HG03520 (cell line): ENCODE results near the gene YARS2.
A peak's percentile ranks its signal among the peaks of the same experiment; 100 is the strongest.

ENCODE experiments used
- ATAC-seq: cut with Tn5 transposase; IDR thresholded peaks from one replicate; pipeline ENCODE4 v1.9.1; 2021; ENCODE audit warnings: mild to moderate bottlenecking, moderate library complexity; ENCODE audit not compliant: unreplicated experiment

Gene YARS2

GRCh38 chr12:32755654-32756475 lies at the start of gene YARS2:
Gene YARS2 (minus strand): TSS chr12:32755897. CDS start chr12:32755874, 23 bp downstream.
- peak; percentile 75 for ATAC-seq

- ATAC-seq: no peak
These were observed 48.6 kb upstream of the YARS2 start for GRCh38 chr12:32804301-32804700.

GRCh38 chr12:32801269-32801980 lies 45.7 kb upstream of the YARS2 start:
- no peak for ATAC-seq

- ATAC-seq: no peak
These were observed 38.6 kb upstream of the YARS2 start for GRCh38 chr12:32794281-32794680.

GRCh38 chr12:32789916-32790315 lies 34.2 kb upstream of the YARS2 start:
- no peak for ATAC-seq

GRCh38 chr12:32789446-32789845 lies 33.7 kb upstream of the YARS2 start:
- no peak for ATAC-seq

- ATAC-seq: no peak
These were observed 32.7 kb upstream of the YARS2 start for GRCh38 chr12:32788405-32788804.

GRCh38 chr12:32785557-32785956 lies 29.9 kb upstream of the YARS2 start:
- ATAC-seq: no peak

- no peak for ATAC-seq
These were observed 27.3 kb upstream of the YARS2 start for GRCh38 chr12:32783029-32783428.

GRCh38 chr12:32780071-32780470 lies 24.4 kb upstream of the YARS2 start:
- ATAC-seq: no peak

- ATAC-seq: no peak
These were observed 22.0 kb upstream of the YARS2 start for GRCh38 chr12:32777691-32778175.

- ATAC-seq: no peak
These were observed 21.5 kb upstream of the YARS2 start for GRCh38 chr12:32777159-32777558.

- ATAC-seq: no peak
These were observed 20.6 kb upstream of the YARS2 start for GRCh38 chr12:32776258-32776657.

- ATAC-seq: no peak
These were observed 18.0 kb upstream of the YARS2 start for GRCh38 chr12:32773691-32774090.

- ATAC-seq: no peak
These were observed 14.4 kb upstream of the YARS2 start for GRCh38 chr12:32770141-32770540.

GRCh38 chr12:32768518-32768917 lies 12.8 kb upstream of the YARS2 start:
- ATAC-seq: no peak

- no peak for ATAC-seq
These were observed 10.2 kb upstream of the YARS2 start for GRCh38 chr12:32765906-32766305.

GRCh38 chr12:32761716-32762115 lies 6.0 kb upstream of the YARS2 start:
- no peak for ATAC-seq

GRCh38 chr12:32757157-32757556 lies 1.5 kb upstream of the YARS2 start:
- no peak for ATAC-seq

- ATAC-seq: no peak
These were observed 874 bp upstream of the YARS2 start for GRCh38 chr12:32756476-32757066.

GRCh38 chr12:32755051-32755653 lies 545 bp downstream of the YARS2 start:
- peak; percentile 80 for ATAC-seq
